OCI-LY7 (cell line): Measurements from ENCODE around the gene ERVMER34-1.

ENCODE experiments used
- EZH2phosphoT487 ChIP-seq: fragments of 200-600 bp; sonication (generic); IDR thresholded peaks from 2 replicates; pipeline ENCODE4 v1.6.1; 2018; ENCODE audit warnings: low read depth, borderline replicate concordance, mild to moderate bottlenecking, mixed run types, antibody characterized with exemption, low read length, moderate library complexity, mixed read lengths
- TF ChIP-seq, protein P1 (sequence below): fragments of 200-600 bp; sonication (generic); conservative IDR thresholded peaks from 2 replicates; pipeline ENCODE4 v1.5.1; 2014; ENCODE audit warnings: mild to moderate bottlenecking, antibody characterized with exemption, low read length, moderate library complexity, mixed read lengths

GRCh38 chr4:52711834-52712250, 39.4 kb downstream of the ERVMER34-1 start:
- TF ChIP-seq, protein P1, sequence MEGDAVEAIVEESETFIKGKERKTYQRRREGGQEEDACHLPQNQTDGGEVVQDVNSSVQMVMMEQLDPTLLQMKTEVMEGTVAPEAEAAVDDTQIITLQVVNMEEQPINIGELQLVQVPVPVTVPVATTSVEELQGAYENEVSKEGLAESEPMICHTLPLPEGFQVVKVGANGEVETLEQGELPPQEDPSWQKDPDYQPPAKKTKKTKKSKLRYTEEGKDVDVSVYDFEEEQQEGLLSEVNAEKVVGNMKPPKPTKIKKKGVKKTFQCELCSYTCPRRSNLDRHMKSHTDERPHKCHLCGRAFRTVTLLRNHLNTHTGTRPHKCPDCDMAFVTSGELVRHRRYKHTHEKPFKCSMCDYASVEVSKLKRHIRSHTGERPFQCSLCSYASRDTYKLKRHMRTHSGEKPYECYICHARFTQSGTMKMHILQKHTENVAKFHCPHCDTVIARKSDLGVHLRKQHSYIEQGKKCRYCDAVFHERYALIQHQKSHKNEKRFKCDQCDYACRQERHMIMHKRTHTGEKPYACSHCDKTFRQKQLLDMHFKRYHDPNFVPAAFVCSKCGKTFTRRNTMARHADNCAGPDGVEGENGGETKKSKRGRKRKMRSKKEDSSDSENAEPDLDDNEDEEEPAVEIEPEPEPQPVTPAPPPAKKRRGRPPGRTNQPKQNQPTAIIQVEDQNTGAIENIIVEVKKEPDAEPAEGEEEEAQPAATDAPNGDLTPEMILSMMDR, result no peak
- no peak for TF ChIP-seq EZH2phosphoT487
